GM21447 (cell line): Measurements from ENCODE around the gene C20orf144.

ENCODE experiments used
- ATAC-seq: cut with Tn5 transposase; IDR thresholded peaks from one replicate; pipeline ENCODE4 v1.9.1; 2021; ENCODE audit not compliant: unreplicated experiment

Gene C20orf144

DNA sequence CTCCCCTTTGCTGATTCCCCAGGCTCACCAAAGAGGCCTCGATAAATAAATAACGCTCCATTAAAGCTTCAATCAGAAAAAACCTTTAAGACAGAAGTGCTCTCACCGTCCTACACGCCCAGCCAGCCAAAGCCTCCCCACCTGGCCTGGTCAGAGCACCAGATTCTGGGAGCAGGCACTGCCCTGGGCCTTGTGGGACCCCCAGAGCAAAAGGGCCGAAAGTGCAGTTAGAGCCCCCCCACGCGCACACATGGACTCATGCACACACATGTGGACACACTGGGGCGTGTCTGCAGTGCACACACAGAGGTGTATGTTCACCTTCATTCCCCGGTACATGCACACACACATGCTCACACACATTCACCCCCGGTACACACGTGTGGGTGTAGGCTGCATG, 14.0 kb downstream of the C20orf144 start:
- no peak for ATAC-seq

DNA sequence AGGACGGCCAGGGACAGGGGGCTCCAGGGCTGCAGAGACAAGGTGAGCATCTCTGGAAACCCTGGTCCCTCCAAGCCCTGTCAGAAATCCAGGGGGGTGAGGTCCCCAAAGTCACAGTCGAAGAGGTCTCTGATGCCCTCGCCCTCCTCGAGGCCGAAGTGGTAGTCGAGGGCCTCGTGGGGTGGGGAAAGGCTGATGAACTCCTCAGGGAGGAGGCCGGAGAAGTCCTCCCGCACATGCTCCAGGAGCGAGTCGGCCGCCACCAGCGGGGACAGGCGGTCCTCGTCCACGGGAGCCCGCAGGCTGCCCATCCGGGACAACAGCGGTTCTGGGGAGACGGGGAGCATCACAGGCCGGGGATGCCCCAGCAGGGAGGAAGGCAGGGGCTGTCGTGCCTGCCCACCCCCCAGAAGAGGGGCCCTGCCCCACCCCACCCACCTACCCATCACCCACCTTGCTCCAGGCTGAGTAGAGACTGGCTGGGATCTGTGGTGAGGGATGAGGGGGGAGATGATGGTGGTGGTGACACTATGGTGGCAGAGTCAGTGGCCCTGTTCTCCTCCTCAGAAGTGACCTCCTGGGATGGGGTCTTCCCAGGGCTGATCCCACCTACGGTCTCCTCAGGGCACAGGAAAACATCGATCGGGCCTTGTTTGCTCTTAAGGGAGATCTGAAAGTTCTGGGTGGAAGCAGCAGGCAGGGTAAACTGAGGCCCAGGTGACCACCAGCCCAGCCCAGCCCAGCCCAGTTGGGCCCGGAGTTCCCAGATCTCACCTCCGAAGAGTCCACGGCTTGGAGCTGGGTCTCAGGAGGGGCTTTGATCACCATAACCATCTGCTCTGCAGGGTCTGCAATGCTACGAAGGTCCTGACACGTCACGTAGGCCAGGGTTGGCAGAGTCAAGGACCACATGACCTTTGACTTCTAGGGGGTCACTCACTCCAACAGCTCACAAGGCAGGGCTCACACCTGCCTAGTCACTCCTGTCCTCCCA, 14.8 kb downstream of the C20orf144 start:
- ATAC-seq = no peak

DNA sequence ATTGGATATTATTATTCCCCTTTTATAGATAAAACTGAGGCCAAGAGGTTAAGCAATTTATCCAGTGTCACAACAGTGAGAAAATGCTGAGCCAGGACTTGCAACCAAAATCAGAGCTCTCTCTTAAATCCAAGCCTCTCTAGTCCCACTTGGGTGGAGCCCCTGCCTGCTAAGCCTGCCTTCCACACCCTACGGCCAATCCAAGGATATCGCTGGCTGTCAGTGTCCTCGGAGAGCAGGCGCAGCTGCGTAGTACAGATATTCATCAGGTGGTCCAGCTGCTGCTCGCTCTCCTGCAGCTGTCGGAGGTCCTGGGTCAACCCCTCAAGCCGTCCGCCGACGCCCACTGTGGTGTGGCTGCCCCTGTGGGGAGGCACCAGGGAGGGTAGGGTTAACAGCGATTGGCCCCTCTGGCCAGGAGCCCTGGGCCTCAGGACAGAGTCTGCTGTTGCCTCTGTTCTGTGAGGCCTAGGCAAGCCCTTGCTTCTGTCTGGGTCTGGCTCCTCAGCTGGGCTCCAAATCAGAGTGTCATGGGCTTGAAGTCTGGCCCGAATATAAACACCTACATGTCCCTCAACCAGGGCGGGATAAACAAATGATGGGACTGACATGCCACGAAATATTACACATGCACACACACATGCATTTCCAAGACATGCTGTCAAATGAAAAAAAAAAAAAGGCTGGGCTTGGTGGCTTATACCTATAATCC, 16.0 kb downstream of the C20orf144 start:
- no peak for ATAC-seq

DNA sequence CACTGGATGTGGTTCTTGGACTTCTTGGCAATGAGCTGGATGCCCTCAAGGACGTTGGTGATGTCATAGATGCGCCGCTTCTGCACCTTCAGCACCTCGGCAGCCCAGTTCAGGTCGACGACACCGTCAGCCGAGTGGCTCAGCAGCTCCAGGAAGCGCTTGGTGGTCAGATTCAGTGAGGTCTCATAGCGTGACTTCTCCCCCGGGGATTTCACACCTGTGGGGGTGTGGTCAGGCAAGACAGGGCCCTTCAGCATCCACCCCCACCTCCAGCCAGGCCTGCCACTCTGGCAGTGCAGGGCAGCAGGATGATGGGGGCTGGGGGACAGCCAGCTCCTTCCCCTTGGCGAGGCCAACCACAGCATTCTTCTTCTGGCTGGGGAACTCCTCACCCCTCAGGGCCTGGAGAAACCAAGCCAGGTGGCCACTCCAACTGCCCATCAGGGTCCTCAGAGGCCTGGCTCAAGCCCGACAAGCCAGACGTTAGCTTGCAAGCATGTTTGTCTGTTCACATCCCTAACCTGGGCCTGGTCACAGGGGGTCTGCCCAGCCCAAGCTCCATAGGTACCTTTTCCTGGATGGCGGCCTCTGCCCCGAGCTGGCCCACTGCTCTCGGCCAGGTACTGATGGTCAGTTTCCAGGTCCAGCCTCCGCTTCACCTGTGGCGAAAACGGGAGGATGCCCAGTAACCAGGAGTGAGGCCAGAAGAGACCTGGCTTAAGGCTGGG, 17.8 kb downstream of the C20orf144 start:
- ATAC-seq = peak; percentile 65

DNA sequence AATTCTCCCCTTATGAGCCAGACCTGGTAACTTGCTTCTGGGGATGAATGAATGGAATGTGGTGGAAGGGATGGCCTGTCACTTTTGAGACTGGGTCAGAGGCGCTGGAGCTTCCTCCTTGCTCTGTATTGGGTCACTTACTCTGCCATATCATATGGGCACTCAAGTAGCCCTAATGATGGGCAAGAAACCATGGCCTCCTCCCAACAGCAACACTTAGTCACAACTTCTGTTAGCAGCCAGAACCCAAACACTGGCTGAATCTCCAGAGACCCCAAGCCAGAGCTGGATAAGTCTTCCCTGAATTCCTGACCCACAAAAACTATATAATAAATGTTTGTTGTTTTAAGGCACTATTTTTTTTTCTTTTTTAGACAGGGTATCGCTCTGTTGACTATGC, 18.6 kb downstream of the C20orf144 start:
- ATAC-seq = no peak

DNA sequence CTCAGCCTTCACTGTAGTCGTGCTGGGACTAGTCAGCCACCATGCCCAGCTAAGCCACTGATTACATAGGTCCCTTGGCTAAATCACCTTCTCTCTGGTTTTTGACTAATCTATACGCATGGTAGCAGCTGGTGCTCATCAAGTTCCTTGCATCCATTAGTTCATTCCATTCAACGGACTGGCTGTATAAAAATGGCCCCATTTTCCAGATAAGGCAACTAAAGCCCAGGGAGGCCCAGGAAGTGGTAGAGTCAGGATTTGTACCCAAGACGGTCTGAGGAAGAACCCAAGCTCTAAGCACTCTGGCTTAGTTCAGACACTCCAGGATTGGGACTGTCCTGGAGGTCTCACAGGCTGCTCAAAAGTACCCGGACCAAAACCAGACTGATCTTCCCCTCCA, 19.2 kb downstream of the C20orf144 start:
- no peak for ATAC-seq

DNA sequence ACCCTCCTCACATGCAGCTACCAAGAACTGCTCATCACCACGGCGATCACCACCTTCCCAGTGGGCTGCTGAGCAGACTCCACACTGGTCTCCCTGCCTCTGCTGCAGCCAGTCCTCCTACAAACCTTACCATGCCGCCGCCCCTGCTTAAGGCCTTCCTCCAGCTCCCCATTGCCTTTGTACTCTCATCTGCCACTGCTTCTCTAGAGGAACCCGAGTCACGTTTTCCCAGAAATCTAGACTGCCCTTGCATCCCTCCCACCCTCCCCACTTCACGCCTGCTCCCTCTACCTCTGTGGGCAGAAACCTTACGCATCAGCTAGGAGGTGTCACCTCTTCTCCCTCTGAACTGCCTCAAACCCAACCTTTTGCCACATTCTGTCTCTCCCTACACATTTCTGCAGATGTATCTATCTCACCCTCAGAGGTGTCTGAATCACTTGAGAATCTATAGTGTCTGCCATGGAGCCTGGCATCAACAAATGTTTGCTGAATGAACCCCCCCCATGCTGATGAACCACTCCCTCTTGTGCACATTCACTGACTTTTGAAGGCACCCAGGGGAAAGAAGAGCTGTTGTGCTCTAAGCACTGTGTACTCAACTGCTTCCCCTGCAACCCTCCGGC, 19.7 kb downstream of the C20orf144 start:
- ATAC-seq = no peak

DNA sequence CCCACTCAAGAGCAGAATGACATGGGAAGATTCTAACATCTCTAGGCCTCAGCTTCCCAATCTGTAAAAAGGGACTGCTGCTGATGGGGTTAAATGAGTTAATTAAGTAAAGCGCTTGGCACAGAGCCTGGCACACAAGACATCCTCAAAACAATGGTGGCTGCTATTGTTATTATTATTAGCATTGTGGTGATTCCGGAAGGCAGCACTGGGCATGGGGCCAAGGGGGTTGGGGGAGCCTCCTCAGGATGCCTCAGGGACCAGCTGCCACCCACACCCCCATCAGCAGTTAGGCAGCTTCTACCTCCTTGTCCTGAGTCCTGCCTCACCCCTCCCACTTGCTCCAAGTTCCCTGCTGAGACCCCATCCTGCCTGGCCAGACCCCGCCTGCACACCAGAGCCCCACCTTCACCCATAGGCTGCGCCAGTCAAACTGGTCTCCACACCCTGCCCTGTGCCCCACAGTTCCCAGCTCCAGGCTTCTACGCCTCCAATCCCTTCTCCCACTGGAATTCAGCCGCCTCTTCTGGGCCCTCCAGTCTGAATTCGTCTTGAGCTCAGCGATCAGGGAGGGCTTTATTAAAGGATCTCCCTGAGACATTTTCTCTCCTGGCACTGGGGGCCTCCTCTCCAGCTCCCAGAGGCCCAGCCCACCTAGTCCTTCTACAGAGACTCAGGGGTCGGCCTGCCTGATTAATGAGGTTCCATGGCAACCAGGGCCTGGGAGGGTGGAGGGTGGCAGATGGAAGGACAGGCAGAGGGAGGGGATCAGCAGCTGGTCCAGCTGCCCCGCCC, 22.6 kb downstream of the C20orf144 start:
- ATAC-seq = no peak

DNA sequence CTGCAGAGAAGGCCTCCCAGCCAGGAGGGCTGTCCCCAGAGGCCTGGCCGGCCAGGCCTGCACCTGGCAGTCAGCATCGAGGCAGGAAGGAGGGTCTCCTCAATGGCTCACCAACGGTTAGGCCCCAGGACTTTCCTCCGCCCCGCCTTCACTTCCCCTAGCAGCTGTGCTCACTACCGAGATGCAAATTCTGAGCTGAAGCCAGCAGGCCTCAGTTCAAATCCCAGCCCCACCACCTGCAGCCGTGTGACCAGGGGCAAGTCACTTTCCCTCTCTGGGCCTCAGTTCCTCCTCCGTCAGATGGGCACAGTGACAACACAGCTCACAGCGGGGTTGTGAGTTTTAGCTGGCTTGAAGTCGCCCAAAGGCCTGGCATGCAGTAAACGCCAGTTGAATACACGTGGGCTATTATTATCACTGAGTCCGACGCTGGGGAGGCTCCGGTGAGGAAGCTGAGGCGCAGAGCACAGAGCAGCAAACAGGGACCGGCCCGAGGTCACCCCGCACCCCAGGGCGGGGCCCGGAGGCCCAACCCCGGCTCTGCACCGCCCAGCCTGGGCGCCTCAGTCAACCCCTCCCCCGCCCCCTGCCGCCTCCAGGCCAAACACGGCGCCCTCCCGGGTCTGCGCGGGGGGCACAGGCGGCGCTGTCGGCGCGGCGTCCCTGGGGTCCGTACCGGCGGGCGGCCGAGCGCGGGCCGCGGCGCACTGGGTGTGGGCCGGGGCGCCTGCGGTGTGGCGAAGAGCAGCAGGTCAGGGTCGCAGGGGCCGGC, 23.4 kb downstream of the C20orf144 start:
- ATAC-seq = peak; percentile 52

DNA sequence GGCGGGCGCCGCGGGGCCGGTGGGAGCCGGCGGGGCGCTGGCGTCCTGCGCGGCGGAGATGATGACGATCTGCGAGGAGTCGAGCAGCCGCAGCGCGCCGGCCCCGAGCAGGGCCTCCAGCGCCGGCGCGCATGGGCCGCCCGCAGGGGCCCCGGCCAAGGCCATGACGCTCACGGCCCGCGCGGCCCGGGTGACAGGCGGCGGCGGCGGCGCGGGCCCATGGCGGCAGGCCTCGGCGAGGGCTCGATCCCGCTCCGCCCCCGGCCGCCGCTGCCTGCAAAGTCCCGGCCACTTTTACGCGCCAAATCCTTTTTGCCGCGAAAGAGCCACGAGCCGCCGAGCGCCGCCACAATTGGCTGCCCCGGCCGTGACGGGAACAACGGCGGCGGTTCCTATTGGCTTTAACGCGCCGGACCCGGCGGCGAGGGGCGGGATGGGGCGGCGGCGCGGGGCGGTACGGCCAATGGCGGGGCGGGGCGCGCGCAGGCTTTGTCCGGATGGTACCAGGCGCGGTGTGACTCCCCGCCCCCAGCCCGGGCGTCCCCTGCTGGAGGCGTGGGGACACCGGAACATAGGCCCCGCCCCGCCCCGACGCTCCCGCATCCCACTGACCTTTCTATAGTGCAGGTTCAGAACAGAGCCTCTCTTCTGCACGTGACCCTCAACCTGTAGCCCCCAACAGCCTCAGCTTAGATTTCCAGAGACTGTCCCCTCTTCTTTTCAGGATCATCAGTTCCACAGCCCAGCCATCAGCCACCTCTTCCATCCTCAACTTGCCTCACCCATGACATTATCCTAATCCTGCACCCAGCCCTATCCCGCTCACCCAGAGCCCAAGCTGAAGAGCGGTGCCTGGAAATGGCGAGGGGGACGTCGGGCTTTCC, 24.2 kb downstream of the C20orf144 start, which contains the start of gene E2F1:
TSS of gene E2F1 (minus strand) at position 286 of the 884 bp plus-strand sequence. CDS start at position 165, 121 bp downstream.
- ATAC-seq = peak; percentile 63

DNA sequence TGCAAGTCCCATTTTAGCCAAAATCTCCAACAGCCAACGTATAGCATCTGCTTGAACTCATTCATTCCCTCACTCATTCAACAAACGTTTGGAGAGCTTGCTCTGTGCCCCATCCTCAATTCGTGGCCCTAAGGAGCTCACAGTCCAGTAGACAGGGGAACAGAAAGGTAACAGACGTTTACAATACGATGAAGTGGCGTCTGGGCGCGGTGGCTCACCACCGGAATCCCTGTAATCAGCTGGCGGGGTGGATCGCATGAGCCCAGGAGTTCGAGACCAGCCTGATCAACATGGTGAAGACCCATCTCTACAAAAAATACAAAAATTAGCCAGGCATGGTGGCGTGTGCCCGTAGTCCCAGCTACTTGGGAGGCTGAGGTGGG, 24.8 kb downstream of the C20orf144 start:
- no peak for ATAC-seq

DNA sequence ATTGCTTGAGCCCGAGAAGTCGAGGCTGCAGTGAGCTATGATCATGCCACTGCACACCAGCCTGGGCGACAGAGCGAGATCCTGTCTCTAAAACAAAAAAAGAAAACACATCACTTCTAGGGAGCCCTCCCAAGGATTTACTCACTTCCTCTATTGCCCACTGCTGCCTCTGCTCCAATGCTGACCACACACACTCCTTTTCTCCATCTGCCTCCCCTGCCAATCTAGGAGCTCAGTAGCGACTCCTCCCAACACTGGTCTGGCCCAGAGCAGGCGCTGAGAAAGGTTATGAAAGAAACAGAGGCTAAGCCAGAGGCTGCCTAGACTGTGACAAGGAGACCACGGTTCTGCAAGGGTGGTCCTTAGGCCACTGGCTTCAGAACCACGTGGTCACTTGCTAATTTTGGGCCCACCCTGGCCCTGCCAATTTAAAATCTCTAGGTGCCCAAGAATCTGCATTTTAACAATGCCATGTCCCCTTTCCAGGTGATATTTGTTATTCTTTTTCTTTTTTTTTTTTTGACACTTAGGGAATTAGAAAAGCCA, 25.3 kb downstream of the C20orf144 start:
- ATAC-seq = no peak

DNA sequence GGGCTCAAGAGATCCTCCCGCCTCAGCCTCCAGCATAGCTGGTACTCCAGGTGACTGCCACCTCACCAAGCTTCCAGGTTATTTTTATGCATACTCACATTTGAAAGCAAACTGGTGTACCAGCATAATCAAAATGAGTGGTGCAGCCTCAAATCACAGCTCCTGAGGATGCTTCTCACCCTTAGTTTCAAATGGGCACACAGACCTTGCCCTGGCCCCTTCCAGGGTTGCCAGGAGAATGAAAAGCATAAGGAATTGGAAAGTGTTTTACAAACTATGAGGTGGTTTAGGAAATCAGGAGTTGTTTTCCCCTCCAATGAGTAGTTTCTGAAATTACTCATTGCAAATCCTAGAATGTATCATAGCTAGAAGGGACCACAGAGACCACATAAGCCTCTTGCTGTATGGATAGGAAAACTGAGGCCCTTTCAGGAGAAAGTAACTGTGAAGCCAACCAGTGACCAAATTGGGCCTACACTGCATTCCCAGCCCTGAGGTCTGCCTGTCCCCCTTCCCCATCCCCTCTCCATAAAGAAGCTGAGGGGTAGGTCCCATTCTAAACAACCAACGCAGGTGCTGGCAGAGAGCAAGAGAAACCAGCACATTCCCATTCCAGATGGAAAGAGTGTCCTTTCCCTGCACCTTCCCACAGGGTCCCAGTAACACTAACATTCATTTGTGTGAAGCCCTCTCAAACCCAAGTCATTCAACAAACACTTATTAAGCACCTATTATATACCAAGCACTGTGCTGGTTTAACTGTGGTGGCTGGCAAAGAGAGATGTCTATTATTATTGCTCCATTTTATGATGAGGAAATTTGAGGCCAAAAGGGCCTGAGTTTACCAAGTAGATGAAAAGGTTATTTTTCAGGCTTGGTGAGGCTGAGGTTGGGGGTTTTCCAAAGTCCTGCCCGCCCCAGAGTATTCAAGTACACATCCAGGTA, 26.1 kb downstream of the C20orf144 start:
- no peak for ATAC-seq

DNA sequence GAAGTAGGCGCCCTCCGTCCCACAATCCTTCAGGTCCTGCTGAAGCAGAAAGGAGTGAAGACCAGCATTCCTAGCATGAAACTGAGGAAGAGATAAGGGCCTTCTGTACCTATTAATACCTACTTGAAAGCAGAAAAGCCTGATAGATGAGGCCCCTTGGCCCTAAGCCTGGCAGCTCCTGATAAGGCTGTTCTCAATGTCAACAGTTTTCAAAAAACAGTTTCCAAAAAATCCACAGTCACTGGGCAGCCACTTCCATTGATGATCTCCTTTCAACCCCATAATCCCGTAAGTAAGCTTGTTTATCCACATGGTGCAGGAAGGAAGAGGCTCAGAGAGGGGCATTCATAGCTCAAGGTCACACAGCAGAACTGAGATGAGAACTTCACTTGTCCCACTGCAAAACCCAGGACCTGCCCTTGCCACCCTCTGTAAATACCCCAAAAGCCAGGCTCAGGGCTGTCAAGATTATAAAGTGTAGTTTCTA, 26.9 kb downstream of the C20orf144 start:
- ATAC-seq = no peak

DNA sequence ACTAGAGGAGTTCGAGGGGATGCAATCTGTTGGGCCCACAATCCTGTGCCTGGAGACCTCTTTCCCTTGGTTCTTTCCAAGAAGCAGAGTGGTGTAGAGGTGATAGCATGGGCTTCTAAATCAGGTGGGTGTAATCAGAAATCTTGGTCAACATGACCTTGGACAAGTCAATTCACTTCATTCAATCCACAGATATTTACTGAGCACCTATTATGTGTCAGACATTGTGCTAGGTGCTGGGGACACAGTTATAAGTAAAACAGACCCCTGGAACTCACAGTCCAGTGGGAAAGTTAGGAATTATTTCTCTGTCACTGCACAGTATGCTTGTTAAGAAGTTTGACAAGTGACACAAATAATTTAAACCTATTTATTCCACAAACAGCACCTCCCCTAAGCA, 27.4 kb downstream of the C20orf144 start:
- no peak for ATAC-seq

DNA sequence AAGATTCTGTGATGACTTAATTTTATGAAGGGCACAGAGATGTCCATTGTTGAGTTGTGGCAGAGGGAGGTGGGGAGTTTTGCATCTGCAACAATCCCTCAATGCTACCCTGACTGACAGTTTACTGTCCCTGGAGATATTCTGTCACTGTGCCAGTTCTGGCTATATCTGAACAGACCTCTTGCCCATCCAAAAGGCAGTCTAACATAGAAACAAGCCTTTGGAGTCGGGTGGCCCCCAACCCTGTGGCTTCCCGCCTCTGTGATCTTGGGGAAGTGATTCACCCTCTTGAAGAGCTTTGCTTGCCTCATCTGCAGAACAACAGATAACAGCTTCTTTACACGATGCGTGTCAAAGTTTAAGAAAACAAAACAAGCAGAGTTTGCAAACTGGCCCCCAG, 27.8 kb downstream of the C20orf144 start:
- ATAC-seq = no peak

DNA sequence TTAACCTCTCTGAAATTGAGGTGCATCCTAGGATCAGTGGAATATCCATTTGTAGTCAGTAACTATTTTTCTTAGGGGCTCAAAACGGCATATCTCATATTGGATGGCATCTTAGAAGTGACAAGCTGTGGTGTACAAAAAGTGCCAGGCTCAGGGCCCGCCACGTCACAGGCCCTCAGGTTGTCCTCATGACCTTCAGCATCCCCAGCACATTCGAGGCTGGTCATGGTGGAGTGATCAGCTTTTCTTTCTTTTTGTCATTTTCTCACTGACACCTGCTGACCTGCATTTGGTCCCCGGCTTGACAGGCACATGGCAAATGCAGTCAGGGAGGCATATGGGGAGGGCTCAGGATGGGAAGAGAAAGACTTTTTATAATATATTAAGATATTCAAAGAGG, 31.2 kb downstream of the C20orf144 start:
- ATAC-seq = no peak
